ENCODE results near the gene RABL2B. TPM values are rescaled to one million over a fixed set of nuclear protein-coding genes. Genes with fewer than 3 reads are reported as not detected.
"Not testable (repeated sequence)": the region's sequence is repeated elsewhere in the genome, so short reads cannot be mapped to it uniquely, and the experiment has no call there.

RABL2B gene
- total RNA-seq, result 24.3 and 26.7 TPM in 2 replicates
- polyA plus RNA-seq, result 39.8 and 41.8 TPM in 2 replicates
- polyA plus RNA-seq (2011; cell fraction: cytosol; rRNA removed), result 24.4 and 24.8 TPM in 2 replicates
- 99.1 and 107 TPM in 2 replicates for polyA plus RNA-seq (2011; cell fraction: nucleus; rRNA removed)
- polyA plus RNA-seq (2012), result 16.7 and 19.5 TPM in 2 replicates
- 39.2 and 41.0 TPM in 2 replicates for polyA minus RNA-seq
- 3.9 TPM for polyA minus RNA-seq (2011; cell fraction: cytosol; rRNA and poly(A)+ RNA removed)
- polyA minus RNA-seq (2011; cell fraction: nucleus; rRNA and poly(A)+ RNA removed), result 19.8 and 34.7 TPM in 2 replicates
- Bru-seq, nascent RNA, result percentile 54 among the genes with signal in this experiment
- BruChase-seq, experiment 1, labeled RNA remaining after a 6-hour chase, result percentile 59 among the genes with signal in this experiment
- BruChase-seq, experiment 2, labeled RNA remaining after a 2-hour chase, result percentile 56 among the genes with signal in this experiment
- long read RNA-seq, transcript RABL2B-201 (9 exons, 2,140 nt), result major isoform, 5 of 37 reads
- long read RNA-seq, partial matches to known transcripts, result 7 of 37 reads
- long read RNA-seq, other reads (novel, unspliced or antisense), result 23 of 37 reads

DNA sequence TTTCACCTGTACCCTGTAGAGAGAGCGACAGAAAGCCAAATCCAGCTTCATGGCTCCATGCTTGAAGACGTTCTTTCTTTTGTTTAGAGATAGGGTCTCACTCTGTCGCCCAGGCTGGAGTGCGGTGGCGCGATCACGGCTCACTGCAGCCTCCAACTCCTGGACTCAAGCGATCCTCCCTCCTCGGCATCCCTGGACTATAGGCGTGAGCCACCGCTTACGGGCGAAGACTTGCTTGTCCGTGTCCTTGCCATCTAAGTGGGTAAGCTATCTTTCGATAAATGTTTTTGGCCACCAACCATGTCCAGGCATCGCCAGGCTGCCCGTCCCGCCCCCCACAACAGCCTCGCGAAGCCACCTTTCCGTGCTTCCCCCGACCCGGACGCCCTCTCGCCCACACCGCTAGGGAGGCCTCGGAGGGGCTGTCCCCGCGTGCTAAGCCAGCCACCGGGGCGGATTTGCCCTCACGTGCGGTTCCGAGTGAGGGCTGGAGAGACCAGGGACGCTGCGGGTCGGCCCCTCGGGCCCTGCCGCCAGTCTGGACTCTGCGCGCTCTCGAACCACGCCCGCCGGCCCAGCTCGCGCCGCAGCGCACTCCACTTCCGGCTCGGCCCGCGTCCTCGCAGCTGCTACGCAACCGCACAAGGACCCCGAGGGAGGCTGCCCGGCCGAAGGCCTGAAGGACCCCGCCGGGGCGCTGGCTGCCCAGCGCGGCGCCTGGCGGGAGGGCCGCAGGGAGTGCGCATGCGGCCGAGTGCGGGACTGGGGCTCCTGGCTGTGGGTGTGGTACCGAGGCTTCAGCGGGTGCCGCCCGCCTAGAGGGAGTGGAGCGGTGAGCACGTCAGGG lies at the start of gene RABL2B:
Gene RABL2B, minus strand, starts transcription at position 604 of the 847 bp plus-strand sequence. CDS start 1,342 bp downstream, outside the sequence.
- DNase-seq (ENCODE audit: low read depth, low spot score) (peak; percentile 87), FAIRE-seq (peak; percentile 95)
- H3K4me1 ChIP-seq (ENCODE audit: control insufficient read depth, extremely low read depth, insufficient read depth, low read length); H3K9ac ChIP-seq (replicated peaks; ENCODE audit: extremely low read depth, insufficient read depth, low read length); H3K9me1 ChIP-seq (replicated peaks; ENCODE audit: control insufficient read depth, extremely low read depth, insufficient read depth, low read length); H3K79me2 ChIP-seq (ENCODE audit: control insufficient read depth, insufficient read depth, low read length); dilution Hi-C loops (cut with MboI; ENCODE audit: extremely low pct_ligation_motif_present, low sequenced_read_pairs); POLR2A ChIA-PET; H3K27me3 ChIP-seq (ENCODE audit: control insufficient read depth in 2 of 2, insufficient read depth in 2 of 2, low read length in 2 of 2); H3K9me3 ChIP-seq (replicated peaks; ENCODE audit: control insufficient read depth, insufficient read depth, low read length); H3K27ac ChIP-seq (ENCODE audit: insufficient read depth, low read depth, low read length); intact Hi-C loops (cut with micrococcal nuclease); H3K36me3 ChIP-seq (ENCODE audit: control insufficient read depth in 2 of 2, extremely low read depth in 1 of 2, insufficient read depth in 2 of 2, low read length in 2 of 2); CTCF ChIA-PET; H4K20me1 ChIP-seq (replicated peaks; ENCODE audit: control insufficient read depth, extremely low read depth, insufficient read depth, low read length): not testable (repeated sequence)
- BruUV-seq (replicated peaks), result TSS peak; percentile 49
- H3K4me3 ChIP-seq (replicated peaks in 1 of 3; ENCODE audit: insufficient read depth in 1 of 3, low read depth in 1 of 3, low read length in 3 of 3), result peak within 1 kb of the TSS; percentile 37 to 56 (median 39)
- H2AFZ ChIP-seq (ENCODE audit: low read depth, low read length), result peak within 1 kb of the TSS; percentile 75
- H3K4me2 ChIP-seq (ENCODE audit: insufficient read depth, low read length), result peak within 1 kb of the TSS; percentile 72
- TF ChIP-seq, protein P1, sequence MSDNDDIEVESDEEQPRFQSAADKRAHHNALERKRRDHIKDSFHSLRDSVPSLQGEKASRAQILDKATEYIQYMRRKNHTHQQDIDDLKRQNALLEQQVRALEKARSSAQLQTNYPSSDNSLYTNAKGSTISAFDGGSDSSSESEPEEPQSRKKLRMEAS (IDR thresholded peaks at IDR 0.05; ENCODE audit: insufficient read depth, insufficient read length), result peak; percentile 67
- TF ChIP-seq FOS (IDR thresholded peaks at IDR 0.05; ENCODE audit: borderline replicate concordance, insufficient read depth, low read length) (peak; percentile 9), POLR2AphosphoS5 (IDR thresholded peaks at IDR 0.05; ENCODE audit: insufficient read depth, low read depth, low read length) (peak; percentile 33)

GRCh38 chr22:50786936-50787335 lies 3.5 kb upstream of the RABL2B start:
- H3K4me1 ChIP-seq (ENCODE audit: control insufficient read depth, extremely low read depth, insufficient read depth, low read length); H3K36me3 ChIP-seq (ENCODE audit: control insufficient read depth in 2 of 2, extremely low read depth in 1 of 2, insufficient read depth in 2 of 2, low read length in 2 of 2); H3K9ac ChIP-seq (replicated peaks; ENCODE audit: extremely low read depth, insufficient read depth, low read length); dilution Hi-C loops (cut with MboI; ENCODE audit: extremely low pct_ligation_motif_present, low sequenced_read_pairs); FAIRE-seq; H3K27me3 ChIP-seq (ENCODE audit: control insufficient read depth in 2 of 2, insufficient read depth in 2 of 2, low read length in 2 of 2); H3K27ac ChIP-seq (ENCODE audit: insufficient read depth, low read depth, low read length); H3K9me1 ChIP-seq (replicated peaks; ENCODE audit: control insufficient read depth, extremely low read depth, insufficient read depth, low read length); H4K20me1 ChIP-seq (replicated peaks; ENCODE audit: control insufficient read depth, extremely low read depth, insufficient read depth, low read length); CTCF ChIA-PET; H3K4me2 ChIP-seq (ENCODE audit: insufficient read depth, low read length); POLR2A ChIA-PET; H3K79me2 ChIP-seq (ENCODE audit: control insufficient read depth, insufficient read depth, low read length); H3K9me3 ChIP-seq (replicated peaks; ENCODE audit: control insufficient read depth, insufficient read depth, low read length); intact Hi-C loops (cut with micrococcal nuclease); H2AFZ ChIP-seq (ENCODE audit: low read depth, low read length); DNase-seq (ENCODE audit: low read depth, low spot score); H3K4me3 ChIP-seq (replicated peaks in 1 of 3; ENCODE audit: insufficient read depth in 1 of 3, low read depth in 1 of 3, low read length in 3 of 3); BruUV-seq (replicated peaks): not testable (repeated sequence)

- FAIRE-seq, CTCF ChIA-PET: not testable (repeated sequence)
Observed at GRCh38 chr22:50785289-50785688, 1.9 kb upstream of the RABL2B start.

More at GRCh38 chr22:50785289-50785688, 1.9 kb upstream of the RABL2B start:
- H3K79me2 ChIP-seq (ENCODE audit: control insufficient read depth, insufficient read depth, low read length); POLR2A ChIA-PET; H3K9me3 ChIP-seq (replicated peaks; ENCODE audit: control insufficient read depth, insufficient read depth, low read length); H3K27ac ChIP-seq (ENCODE audit: insufficient read depth, low read depth, low read length); H3K27me3 ChIP-seq (ENCODE audit: control insufficient read depth in 2 of 2, insufficient read depth in 2 of 2, low read length in 2 of 2); H3K9me1 ChIP-seq (replicated peaks; ENCODE audit: control insufficient read depth, extremely low read depth, insufficient read depth, low read length); H4K20me1 ChIP-seq (replicated peaks; ENCODE audit: control insufficient read depth, extremely low read depth, insufficient read depth, low read length); H3K9ac ChIP-seq (replicated peaks; ENCODE audit: extremely low read depth, insufficient read depth, low read length); H2AFZ ChIP-seq (ENCODE audit: low read depth, low read length); BruUV-seq (replicated peaks); H3K36me3 ChIP-seq (ENCODE audit: control insufficient read depth in 2 of 2, extremely low read depth in 1 of 2, insufficient read depth in 2 of 2, low read length in 2 of 2); H3K4me1 ChIP-seq (ENCODE audit: control insufficient read depth, extremely low read depth, insufficient read depth, low read length); intact Hi-C loops (cut with micrococcal nuclease); dilution Hi-C loops (cut with MboI; ENCODE audit: extremely low pct_ligation_motif_present, low sequenced_read_pairs); H3K4me3 ChIP-seq (replicated peaks in 1 of 3; ENCODE audit: insufficient read depth in 1 of 3, low read depth in 1 of 3, low read length in 3 of 3); H3K4me2 ChIP-seq (ENCODE audit: insufficient read depth, low read length); DNase-seq (ENCODE audit: low read depth, low spot score): not testable (repeated sequence)
